Adipocyte (in vitro differentiated cells): Measurements from ENCODE around the gene BCL11B.

Source experiments
- DNase-seq: peaks from one replicate; pipeline ENCODE4 v3.0.0-alpha.2; 2015; ENCODE audit warnings: low read depth
- H3K27me3 ChIP-seq: replicated peaks from 2 replicates; pipeline ENCODE4 v1.7.0; 2013; ENCODE audit warnings: mild to moderate bottlenecking, low read length, moderate library complexity; ENCODE audit not compliant: control insufficient read depth, insufficient read depth
- H3K36me3 ChIP-seq: 2 replicates; pipeline ENCODE4 v1.7.0; 2013; ENCODE audit warnings: low read length, mild to moderate bottlenecking, moderate library complexity; ENCODE audit not compliant: control insufficient read depth, insufficient read depth, severe bottlenecking
- H3K4me1 ChIP-seq: 2 replicates; pipeline ENCODE4 v1.7.0; 2013; ENCODE audit warnings: mild to moderate bottlenecking, low read length, moderate library complexity; ENCODE audit not compliant: control insufficient read depth, insufficient read depth
- H3K4me3 ChIP-seq: 2 replicates; pipeline ENCODE4 v1.7.0; 2013; ENCODE audit warnings: mild to moderate bottlenecking, low read length, moderate library complexity
- H3K9ac ChIP-seq: 2 replicates; pipeline ENCODE4 v1.7.0; 2013; ENCODE audit warnings: mild to moderate bottlenecking, low read length, moderate library complexity
- H3K9me3 ChIP-seq: 2 replicates; pipeline ENCODE4 v1.7.0; 2013; ENCODE audit warnings: mild to moderate bottlenecking, low read length, moderate library complexity; ENCODE audit not compliant: control insufficient read depth

BCL11B gene

DNA sequence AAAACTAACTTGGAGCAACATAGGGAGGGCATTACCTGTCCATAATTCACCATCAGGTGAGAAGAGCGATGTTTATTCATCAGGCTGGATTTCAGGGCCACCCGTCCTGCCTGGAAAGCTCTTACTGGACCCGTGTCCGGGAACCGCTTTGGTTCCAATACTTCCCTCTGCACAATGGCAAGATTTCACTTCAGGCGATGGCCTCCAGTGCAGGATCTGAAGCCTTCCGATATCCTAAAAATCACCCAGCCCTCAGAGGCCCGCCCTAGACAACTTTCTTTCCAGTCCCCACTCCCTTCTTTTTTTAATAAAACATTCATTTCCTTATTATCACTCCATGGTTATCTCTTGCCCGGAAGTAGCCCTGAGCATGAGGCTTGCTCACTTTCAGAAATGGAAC, 92.5 kb downstream of the BCL11B start:
- DNase-seq: no peak
- H3K4me1 ChIP-seq: peaks cover 10% of the 10 kb centered on the region
- H3K36me3 ChIP-seq: no peaks in the 10 kb centered on the region
- no peak overlapping the region for H3K9ac ChIP-seq
- H3K4me3 ChIP-seq: no peak overlapping the region
- H3K27me3 ChIP-seq: no peaks in the 10 kb centered on the region
- no peaks in the 10 kb centered on the region for H3K9me3 ChIP-seq

DNA sequence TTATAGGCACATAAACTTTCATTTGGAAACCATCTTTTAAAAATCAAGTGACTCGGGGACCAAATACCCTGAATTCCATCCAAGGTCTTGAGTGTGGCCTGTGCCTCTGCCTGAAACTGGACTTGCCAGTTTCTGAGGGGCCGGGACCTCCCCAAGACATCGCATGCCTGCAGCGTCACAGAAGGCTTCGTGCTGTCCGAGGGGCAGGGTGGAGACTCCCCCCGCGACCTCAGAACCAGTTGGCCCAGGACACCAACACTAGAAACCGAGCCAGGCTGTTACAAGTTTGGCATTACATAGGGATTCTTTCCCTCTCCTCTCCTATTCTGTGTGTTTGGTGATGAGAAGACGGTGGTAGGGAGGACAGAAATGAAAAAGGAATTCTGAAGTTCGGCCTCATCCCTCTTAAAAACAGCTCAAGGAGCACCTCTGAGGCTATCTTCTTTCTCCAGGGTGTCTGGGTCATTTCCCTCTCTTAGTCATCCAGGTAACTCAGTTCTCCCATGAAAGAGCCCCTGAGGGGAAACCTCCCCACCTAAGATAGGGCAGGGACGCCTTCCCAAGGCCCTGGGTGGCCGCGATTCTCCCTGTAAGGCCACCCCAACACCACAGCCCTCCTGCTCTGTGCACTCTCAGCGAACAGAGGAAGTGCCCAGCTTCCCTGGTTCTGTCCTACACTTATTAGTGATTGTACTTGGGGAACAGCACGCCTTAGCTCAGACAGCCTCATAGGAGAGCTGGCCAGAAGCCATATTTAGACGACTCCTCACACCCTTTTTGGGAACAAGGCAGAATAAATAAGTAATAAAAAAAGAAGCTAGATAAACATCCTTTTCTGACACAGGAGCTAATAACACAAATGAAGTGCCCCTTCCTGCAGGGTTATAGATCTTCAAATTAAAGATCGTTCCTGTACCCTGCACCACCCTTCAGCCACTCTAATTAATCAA, 93.8 kb downstream of the BCL11B start:
- no peak overlapping the region for H3K9ac ChIP-seq
- H3K27me3 ChIP-seq: no peaks in the 10 kb centered on the region
- no peak overlapping the region for H3K4me3 ChIP-seq
- H3K4me1 ChIP-seq: peaks cover 10% of the 10 kb centered on the region
- no peak for DNase-seq
- H3K36me3 ChIP-seq: no peaks in the 10 kb centered on the region
- no peaks in the 10 kb centered on the region for H3K9me3 ChIP-seq

DNA sequence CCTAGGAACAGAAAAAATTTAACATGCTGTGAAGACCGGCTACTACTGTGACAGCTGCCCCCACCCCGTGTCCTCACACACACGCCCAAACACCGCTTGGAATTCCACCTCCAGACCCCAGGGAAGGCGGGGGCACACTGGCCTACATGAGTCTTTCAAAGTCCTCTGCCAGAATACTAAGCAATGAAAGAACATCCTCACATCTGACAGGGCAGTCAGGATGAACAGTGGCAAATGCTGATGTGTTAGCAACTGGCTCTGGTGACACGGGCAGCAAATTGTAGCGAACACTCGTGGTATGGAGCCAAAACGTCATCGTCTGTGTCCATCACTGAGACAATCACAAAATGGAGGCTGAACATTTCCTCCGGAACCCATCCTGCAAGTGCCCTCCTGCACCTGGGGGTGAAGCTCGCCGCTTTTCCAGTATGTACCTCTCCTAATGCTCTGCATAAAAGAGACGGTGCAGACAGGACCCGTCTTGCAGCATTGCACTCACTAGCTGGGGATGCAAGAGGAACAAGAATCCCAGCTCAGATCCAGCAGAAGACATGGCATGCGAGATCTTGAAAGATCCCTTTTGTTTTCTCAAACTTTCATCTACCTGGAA, 94.8 kb downstream of the BCL11B start:
- Histone ChIP-seq H3K9me3 (no peaks in the 10 kb centered on the region), H3K27me3 (no peaks in the 10 kb centered on the region), H3K4me3 (no peak overlapping the region), H3K36me3 (no peaks in the 10 kb centered on the region), H3K4me1 (peaks cover 10% of the 10 kb centered on the region), H3K9ac (no peak overlapping the region)
- DNase-seq: no peak

DNA sequence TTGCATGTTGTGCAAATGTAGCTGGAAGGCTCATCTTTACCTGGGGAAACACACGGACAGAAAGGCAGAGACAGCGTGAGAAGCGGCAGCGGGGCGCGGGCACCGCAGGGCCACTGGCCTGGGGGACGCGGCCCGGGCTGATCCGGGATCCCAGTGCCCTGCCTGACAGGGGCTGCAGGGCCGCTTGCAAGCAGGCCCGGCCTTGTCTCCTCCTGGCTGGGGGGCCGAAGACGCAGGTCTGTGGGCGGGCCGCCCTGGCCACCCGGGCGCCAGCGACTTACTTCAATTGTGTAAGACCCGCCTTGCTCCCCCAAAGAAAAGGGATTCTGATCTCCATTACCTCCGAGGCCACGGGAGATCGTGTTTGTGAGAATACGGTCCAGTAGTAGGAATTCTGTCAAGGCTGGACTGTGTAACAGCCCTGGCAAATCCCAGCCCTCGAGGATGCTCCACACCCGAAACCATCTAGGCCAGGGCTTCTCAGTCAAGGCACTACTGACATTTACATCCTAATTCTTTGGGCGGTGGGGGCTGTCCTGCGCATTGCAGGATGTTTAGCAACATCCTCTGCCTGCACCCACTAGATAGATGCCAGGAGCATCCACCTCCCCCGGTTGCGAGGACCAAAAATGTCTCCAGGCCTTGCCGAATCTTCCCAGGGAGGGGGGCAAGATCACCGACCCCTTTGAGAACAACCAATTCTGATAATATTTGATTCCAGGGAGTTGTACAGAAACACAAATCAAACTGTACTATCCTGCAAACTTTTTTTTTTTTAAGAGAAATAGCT, 95.6 kb downstream of the BCL11B start:
- Histone ChIP-seq H3K27me3 (no peaks in the 10 kb centered on the region), H3K9me3 (no peaks in the 10 kb centered on the region), H3K4me1 (peaks cover 10% of the 10 kb centered on the region), H3K9ac (no peak overlapping the region), H3K4me3 (no peak overlapping the region), H3K36me3 (no peaks in the 10 kb centered on the region)
- no peak for DNase-seq

DNA sequence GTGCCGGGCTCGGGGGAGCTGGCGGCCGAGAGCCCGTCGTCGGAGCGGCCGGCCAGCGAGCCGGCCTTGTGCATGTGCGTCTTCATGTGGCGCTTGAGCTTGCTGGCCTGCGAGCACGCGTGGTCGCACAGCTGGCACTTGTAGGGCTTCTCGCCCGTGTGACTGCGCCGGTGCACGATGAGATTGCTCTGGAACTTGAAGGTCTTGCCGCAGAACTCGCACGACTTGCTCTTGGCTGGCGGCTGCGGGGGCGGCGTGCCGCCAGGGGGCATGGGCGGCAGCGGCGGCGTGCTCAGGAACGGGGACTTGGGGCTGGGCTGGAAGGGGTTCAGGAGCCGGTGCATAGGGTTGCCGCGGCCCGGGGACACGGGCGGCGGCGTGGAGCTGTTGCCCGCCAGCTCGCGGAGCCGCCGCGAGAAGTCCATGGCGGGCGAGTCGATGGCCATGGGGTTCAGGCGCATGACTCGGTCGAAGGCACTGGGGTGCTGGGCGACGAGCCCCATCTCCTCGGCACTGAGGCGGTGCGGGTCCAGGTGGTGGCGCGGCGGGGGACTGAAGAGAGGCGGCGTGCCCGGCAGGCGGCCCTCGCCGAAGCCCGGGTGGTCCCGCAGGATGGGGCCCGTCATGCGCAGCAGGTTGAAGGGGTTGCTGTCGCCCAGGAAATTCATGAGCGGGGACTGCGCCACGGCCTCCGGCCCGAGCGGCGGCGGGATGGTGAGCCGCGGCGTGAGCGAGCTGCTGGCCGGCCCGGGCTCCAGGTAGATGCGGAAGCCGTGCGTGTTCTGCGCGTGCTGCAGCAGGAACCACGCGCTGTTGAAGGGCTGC, 96.5 kb downstream of the BCL11B start:
- H3K9ac ChIP-seq: no peak overlapping the region
- H3K4me3 ChIP-seq: no peak overlapping the region
- H3K4me1 ChIP-seq: peaks cover 10% of the 10 kb centered on the region
- no peaks in the 10 kb centered on the region for H3K27me3 ChIP-seq
- H3K36me3 ChIP-seq: no peaks in the 10 kb centered on the region
- no peaks in the 10 kb centered on the region for H3K9me3 ChIP-seq
- DNase-seq: no peak

DNA sequence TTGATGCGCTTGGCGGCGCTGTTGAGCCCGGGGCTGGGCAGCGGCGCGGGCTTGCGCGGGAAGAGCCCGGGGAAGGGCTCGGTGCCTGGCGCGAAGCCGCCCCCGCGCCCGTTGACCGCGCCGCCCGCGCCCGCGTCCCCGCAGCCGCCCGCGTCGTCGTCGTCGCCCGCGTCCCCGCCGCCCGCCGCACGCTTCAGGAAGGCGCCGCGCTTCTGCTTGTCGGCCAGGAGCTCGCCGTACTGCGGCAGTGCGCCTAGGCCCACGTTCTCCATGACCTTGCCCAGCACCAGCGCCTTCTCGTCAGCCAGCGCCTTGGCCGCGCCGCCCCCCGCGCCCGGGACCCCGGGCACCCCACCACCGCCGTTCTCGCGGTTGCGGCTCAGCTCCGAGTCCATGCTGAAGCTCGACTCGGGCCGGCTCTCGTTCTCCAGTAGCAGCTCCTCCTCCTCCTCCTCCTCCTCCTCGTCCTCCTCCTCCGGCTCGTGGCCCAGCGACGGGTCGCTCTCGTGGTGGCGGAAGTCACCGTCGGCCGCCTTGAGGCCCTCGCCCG, 97.2 kb downstream of the BCL11B start:
- peaks cover 10% of the 10 kb centered on the region for H3K4me1 ChIP-seq
- no peaks in the 10 kb centered on the region for H3K36me3 ChIP-seq
- H3K4me3 ChIP-seq: no peak overlapping the region
- no peak for DNase-seq
- no peaks in the 10 kb centered on the region for H3K27me3 ChIP-seq
- H3K9ac ChIP-seq: no peak overlapping the region
- H3K9me3 ChIP-seq: no peaks in the 10 kb centered on the region

DNA sequence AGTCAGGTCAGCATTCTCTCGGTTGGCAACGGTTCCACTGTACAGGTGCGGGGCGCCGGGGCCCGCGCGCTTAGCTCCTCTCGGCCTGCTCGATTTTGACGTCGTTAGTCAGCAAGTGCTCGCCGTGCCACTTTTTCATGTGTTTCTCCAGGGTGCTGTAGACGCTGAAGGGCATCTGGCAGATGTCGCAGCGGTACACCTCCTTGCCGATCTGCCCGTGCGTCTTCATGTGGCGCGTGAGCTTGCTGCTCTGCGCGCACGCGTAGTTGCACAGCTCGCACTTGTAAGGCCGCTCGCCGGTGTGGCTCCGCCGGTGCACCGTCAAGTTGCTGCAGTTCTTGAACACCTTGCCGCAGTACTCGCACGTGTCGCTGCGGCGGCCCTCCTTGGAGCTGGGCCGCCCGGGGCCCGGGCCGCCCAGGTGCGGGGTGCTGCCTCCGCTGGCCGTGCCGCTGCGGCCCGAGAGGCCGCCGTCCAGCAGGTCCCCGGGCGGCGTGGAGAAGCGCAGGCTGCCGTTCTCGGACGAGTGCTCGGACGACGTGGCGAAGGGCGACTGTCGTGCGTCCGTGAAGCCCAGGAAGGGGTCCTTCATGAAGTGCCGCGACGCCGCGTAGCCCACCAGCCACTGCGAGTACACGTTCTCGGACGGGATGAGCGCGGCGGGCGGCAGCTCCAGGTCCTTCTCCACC, 97.8 kb downstream of the BCL11B start:
- H3K9me3 ChIP-seq: no peaks in the 10 kb centered on the region
- no peak for DNase-seq

DNA sequence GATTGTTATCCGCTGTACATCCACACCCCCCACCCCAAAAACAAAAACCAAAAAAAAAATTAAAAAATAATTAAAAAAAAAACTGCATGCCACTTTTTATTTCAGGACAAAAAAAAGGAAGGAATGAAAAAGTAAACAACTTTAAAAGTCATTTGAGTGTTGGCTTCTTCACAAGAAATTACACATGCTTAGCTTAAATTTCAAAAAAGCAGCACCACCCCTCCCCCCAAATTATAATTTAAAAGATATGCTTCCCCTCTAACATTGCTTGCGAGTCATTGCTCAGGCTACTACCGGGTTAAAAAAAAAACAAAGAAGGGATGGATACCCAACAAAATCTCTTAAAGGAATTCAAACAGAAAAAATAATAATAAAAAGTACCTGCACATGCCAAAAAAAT, 98.5 kb downstream of the BCL11B start:
- no peak for DNase-seq
- Histone ChIP-seq H3K9me3 (no peaks in the 10 kb centered on the region), H3K4me3 (no peak overlapping the region), H3K27me3 (no peaks in the 10 kb centered on the region), H3K4me1 (peaks cover 7% of the 10 kb centered on the region), H3K9ac (no peak overlapping the region), H3K36me3 (no peaks in the 10 kb centered on the region)

More for the DNA sequence above, 97.8 kb downstream of the BCL11B start:
- H3K36me3 ChIP-seq: no peaks in the 10 kb centered on the region
- H3K27me3 ChIP-seq: no peaks in the 10 kb centered on the region
- no peak overlapping the region for H3K9ac ChIP-seq
- H3K4me1 ChIP-seq: peaks cover 10% of the 10 kb centered on the region
- no peak overlapping the region for H3K4me3 ChIP-seq

DNA sequence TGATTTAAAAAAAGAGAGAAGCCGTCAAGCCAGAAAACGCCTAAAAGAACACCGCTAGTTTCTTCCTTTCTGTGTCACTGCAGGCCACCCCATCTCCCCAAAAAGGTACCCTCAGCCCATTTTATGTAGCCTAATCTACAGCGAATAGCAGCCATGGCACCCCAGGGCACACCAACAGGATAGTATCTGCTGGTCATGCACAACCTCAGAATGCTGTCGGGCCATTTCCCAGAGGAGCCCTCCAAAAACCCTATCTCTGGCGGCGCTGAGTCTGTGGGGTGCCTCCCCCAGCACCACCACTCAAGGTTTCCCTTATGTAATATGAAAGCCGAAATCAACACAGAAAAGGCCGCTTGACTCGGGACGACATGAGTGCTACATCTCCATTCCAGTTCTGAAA, 98.9 kb downstream of the BCL11B start:
- Histone ChIP-seq H3K27me3 (no peaks in the 10 kb centered on the region), H3K36me3 (no peaks in the 10 kb centered on the region), H3K4me3 (no peak overlapping the region), H3K4me1 (peaks cover 3% of the 10 kb centered on the region), H3K9me3 (no peaks in the 10 kb centered on the region), H3K9ac (no peak overlapping the region)
- no peak for DNase-seq

DNA sequence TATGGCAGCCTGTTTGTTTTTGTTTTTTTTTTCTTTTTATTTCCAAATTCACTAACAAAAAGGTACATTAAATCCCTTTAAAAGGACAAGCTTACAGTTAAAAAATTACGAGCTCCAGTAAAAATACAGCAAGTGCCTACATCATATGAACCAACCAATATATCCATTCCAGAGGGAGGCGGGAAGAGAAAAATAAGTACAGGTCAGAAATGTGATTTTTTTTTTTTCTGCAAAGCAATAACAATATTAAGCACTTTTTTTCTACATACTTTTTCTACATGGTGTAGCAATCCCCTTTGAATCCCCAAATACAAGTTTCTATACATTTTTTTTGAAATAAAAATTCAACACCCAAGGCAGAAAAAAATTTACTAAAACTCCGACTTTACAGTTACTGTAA, 100.6 kb downstream of the BCL11B start:
- Histone ChIP-seq H3K36me3 (no peaks in the 10 kb centered on the region), H3K4me3 (no peak overlapping the region), H3K4me1 (no peaks in the 10 kb centered on the region), H3K9me3 (no peaks in the 10 kb centered on the region), H3K9ac (no peak overlapping the region), H3K27me3 (no peaks in the 10 kb centered on the region)
- no peak for DNase-seq
